ENCODE data around the gene MUC22. TPM values are rescaled to one million over a fixed set of nuclear protein-coding genes. Genes with fewer than 3 reads are reported as not detected.
A peak's percentile ranks its signal among the peaks of the same experiment; 100 is the strongest.

MUC22 gene
- total RNA-seq, 5 donors from 2014 or later (not counting 1 experiment from before 2014, with no cell fraction given) = not detected

- Mint-ChIP-seq H3K4me3 (no peak overlapping the region), H3K9me3 (no peaks in the 10 kb centered on the region), H3K4me1 (peaks cover 0 to 3% (median 0%) of the 10 kb centered on the region in 3 donors), H3K27me3 (peaks cover 5 to 7% of the 10 kb centered on the region in 2 donors), H3K36me3 (no peaks in the 10 kb centered on the region), H3K27ac (no peak overlapping the region)
- POLR2A ChIA-PET = no interaction called here
- DNase-seq (no peak), ATAC-seq (replicated peaks in 1 of 4) (no peak)
- no CpG with 5 or more reads among the region's 8 CpGs for WGBS (ENCODE audit: insufficient coverage)
- CTCF ChIA-PET = no interaction called here
- peaks cover 0 to 16% of the 10 kb centered on the region in 2 experiments for H3K27me3 ChIP-seq (replicated peaks in 1 of 2; ENCODE audit: control insufficient read depth in 2 of 2, extremely low read depth in 1 of 2, insufficient read depth in 2 of 2, low read length in 1 of 2)
- no peaks in the 10 kb centered on the region for H3K36me3 ChIP-seq (ENCODE audit: control insufficient read depth in 2 of 2, extremely low read depth in 1 of 2, insufficient read depth in 1 of 2, low read length in 1 of 2)
- H3K4me3 ChIP-seq (ENCODE audit: control insufficient read depth in 1 of 2, extremely low read depth in 1 of 2, low read length in 1 of 2) = no peak overlapping the region
- no peaks in the 10 kb centered on the region for H3K4me1 ChIP-seq (ENCODE audit: control insufficient read depth in 1 of 2, extremely low read depth in 1 of 2, insufficient read depth in 2 of 2, low read length in 2 of 2)
- H3K27ac ChIP-seq (ENCODE audit: low read length) = no peak overlapping the region
- no peaks in the 10 kb centered on the region for H3K9me3 ChIP-seq
Measured at GRCh38 chr6:31038559-31038958, 28.3 kb downstream of the MUC22 start.

DNA sequence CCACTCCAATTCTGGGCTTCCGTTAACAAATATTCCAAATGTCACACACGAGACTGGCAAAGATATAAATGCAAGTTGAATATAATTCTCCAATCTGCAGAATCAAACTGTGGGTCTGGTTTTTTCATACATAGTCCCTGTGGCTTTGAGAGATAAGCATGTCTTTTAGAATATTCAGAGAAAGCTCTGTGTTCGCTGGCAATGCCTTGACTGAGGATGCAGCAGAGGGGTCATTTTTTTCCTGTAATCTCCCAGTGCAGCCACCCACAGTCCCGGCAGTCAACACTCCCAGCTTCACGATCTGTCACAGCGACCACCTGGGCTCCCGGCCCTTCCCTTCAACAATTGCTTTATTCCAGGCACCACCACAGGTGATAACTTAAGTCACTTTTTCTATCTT lies 30.5 kb downstream of the MUC22 start:
- ATAC-seq (replicated peaks in 1 of 4) (no peak), DNase-seq (no peak)
- Histone ChIP-seq H3K4me1 (ENCODE audit: control insufficient read depth in 1 of 2, extremely low read depth in 1 of 2, insufficient read depth in 2 of 2, low read length in 2 of 2) (no peaks in the 10 kb centered on the region), H3K27me3 (replicated peaks in 1 of 2; ENCODE audit: control insufficient read depth in 2 of 2, extremely low read depth in 1 of 2, insufficient read depth in 2 of 2, low read length in 1 of 2) (peaks cover 0 to 18% of the 10 kb centered on the region in 2 experiments), H3K4me3 (ENCODE audit: control insufficient read depth in 1 of 2, extremely low read depth in 1 of 2, low read length in 1 of 2) (no peak overlapping the region), H3K27ac (ENCODE audit: low read length) (no peak overlapping the region), H3K9me3 (no peaks in the 10 kb centered on the region), H3K36me3 (ENCODE audit: control insufficient read depth in 2 of 2, extremely low read depth in 1 of 2, insufficient read depth in 1 of 2, low read length in 1 of 2) (no peaks in the 10 kb centered on the region)
- peaks cover 0 to 3% (median 0%) of the 10 kb centered on the region in 3 donors for H3K4me1 Mint-ChIP-seq
- no peaks in the 10 kb centered on the region for H3K36me3 Mint-ChIP-seq
- peaks cover 5 to 8% of the 10 kb centered on the region in 2 donors for H3K27me3 Mint-ChIP-seq
- no peak overlapping the region for H3K27ac Mint-ChIP-seq
- CTCF ChIA-PET = no interaction called here
- no peak overlapping the region for H3K4me3 Mint-ChIP-seq
- no peaks in the 10 kb centered on the region for H3K9me3 Mint-ChIP-seq
- POLR2A ChIA-PET = interaction anchor here in 1 of 2 donors (0.6 kb wide), 1 partner anchor 95 kb away, joined by 4 read pairs; no protein-coding TSS in a partner anchor
- 89% methylated on average over 4 of the region's 7 CpGs for WGBS (ENCODE audit: insufficient coverage)

DNA sequence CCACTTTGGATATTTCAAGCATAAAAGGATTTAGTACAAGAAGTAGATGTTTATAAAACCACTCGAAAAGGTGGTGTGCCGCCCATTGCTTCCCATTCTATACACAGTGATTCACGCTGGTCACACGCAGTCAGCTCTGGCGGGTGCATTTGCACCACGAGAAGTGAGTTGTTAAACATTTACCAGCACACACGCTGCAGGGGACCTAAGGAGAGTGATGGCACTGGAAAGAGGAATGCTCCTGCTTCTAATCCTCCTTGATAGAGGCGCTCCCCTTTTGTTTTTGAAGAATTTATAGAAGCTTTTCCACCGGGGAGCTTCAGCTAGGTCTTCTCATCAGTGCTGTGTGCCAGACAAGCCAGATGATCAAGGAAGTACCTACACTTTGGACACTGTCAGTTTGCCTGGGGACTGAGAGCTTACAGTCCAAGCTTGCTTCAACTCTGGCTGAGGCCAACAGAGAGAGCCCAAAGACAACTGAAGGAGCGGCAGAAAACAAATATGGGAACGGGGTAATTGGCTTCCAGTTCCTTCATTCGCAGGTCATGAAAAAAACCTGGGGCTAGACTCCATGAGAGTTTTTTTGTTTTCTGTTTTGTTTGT lies 31.2 kb downstream of the MUC22 start:
- no peak for ATAC-seq (replicated peaks in 1 of 4)

DNA sequence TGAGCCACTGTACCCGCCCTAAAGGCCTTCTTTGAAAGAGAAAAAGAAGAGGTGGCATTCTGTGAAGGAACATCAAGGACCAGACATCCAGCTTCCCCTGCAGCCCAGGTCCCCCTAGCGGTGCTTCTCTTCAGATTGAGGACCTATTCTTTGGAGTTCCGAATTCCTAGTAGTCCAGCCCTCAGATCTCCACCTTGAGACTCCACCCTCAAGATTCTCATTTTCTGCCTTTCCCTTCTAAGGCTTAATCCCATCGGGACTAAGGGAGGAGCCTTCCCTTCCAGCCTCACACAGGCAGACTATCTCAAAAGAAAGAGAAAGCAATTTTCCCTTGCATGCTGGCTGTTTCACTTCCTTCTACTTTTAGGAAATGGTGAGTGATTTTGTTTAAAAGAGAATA lies 32.5 kb downstream of the MUC22 start:
- Histone ChIP-seq H3K9me3 (no peaks in the 10 kb centered on the region), H3K4me3 (ENCODE audit: control insufficient read depth in 1 of 2, extremely low read depth in 1 of 2, low read length in 1 of 2) (peak overlapping the region in 1 of 2 donors; percentile 3), H3K36me3 (ENCODE audit: control insufficient read depth in 2 of 2, extremely low read depth in 1 of 2, insufficient read depth in 1 of 2, low read length in 1 of 2) (no peaks in the 10 kb centered on the region), H3K27me3 (replicated peaks in 1 of 2; ENCODE audit: control insufficient read depth in 2 of 2, extremely low read depth in 1 of 2, insufficient read depth in 2 of 2, low read length in 1 of 2) (peaks cover 0 to 33% of the 10 kb centered on the region in 2 experiments), H3K4me1 (ENCODE audit: control insufficient read depth in 1 of 2, extremely low read depth in 1 of 2, insufficient read depth in 2 of 2, low read length in 2 of 2) (no peaks in the 10 kb centered on the region), H3K27ac (ENCODE audit: low read length) (no peak overlapping the region)
- Mint-ChIP-seq H3K27ac (no peak overlapping the region), H3K27me3 (peaks cover 7 to 26% of the 10 kb centered on the region in 2 donors), H3K9me3 (no peaks in the 10 kb centered on the region), H3K4me3 (peak overlapping the region in 1 of 3 donors; percentile 10), H3K4me1 (peaks cover 0 to 3% (median 0%) of the 10 kb centered on the region in 3 donors), H3K36me3 (no peaks in the 10 kb centered on the region)
- ATAC-seq (replicated peaks in 1 of 4) (peak in 1 of 4 experiments; percentile 45), DNase-seq (peak in 26 of 35 experiments; percentile 1 to 47 (median 12))
- CTCF ChIA-PET = no interaction called here
- WGBS (ENCODE audit: insufficient coverage) = 20% methylated on average over 3 of the region's 4 CpGs
- POLR2A ChIA-PET = no interaction called here

More for the DNA sequence above, 31.2 kb downstream of the MUC22 start:
- no peaks in the 10 kb centered on the region for H3K36me3 Mint-ChIP-seq
- H3K27ac Mint-ChIP-seq = no peak overlapping the region
- Histone ChIP-seq H3K4me3 (ENCODE audit: control insufficient read depth in 1 of 2, extremely low read depth in 1 of 2, low read length in 1 of 2) (no peak overlapping the region), H3K36me3 (ENCODE audit: control insufficient read depth in 2 of 2, extremely low read depth in 1 of 2, insufficient read depth in 1 of 2, low read length in 1 of 2) (no peaks in the 10 kb centered on the region), H3K27ac (ENCODE audit: low read length) (no peak overlapping the region), H3K4me1 (ENCODE audit: control insufficient read depth in 1 of 2, extremely low read depth in 1 of 2, insufficient read depth in 2 of 2, low read length in 2 of 2) (no peaks in the 10 kb centered on the region), H3K9me3 (no peaks in the 10 kb centered on the region), H3K27me3 (replicated peaks in 1 of 2; ENCODE audit: control insufficient read depth in 2 of 2, extremely low read depth in 1 of 2, insufficient read depth in 2 of 2, low read length in 1 of 2) (peaks cover 0 to 25% of the 10 kb centered on the region in 2 experiments)
- 93% methylated on average over 3 of the region's 12 CpGs for WGBS (ENCODE audit: insufficient coverage)
- peaks cover 0 to 3% (median 0%) of the 10 kb centered on the region in 3 donors for H3K4me1 Mint-ChIP-seq
- H3K4me3 Mint-ChIP-seq = no peak overlapping the region
- CTCF ChIA-PET = interaction anchor here in 1 of 2 donors (0.5 to 0.6 kb wide), 2 partner anchors 9 to 14 kb away, joined by 3 to 4 read pairs; no protein-coding TSS in a partner anchor
- peaks cover 4 to 15% of the 10 kb centered on the region in 2 donors for H3K27me3 Mint-ChIP-seq
- POLR2A ChIA-PET = interaction anchor here in 1 of 2 donors (0.6 kb wide), 1 partner anchor 96 kb away, joined by 4 read pairs; no protein-coding TSS in a partner anchor
- H3K9me3 Mint-ChIP-seq = no peaks in the 10 kb centered on the region
- no peak for DNase-seq

GRCh38 chr6:31048099-31048498 lies 37.8 kb downstream of the MUC22 start:
- Mint-ChIP-seq H3K27me3 (peaks cover 21 to 48% of the 10 kb centered on the region in 2 donors), H3K27ac (no peak overlapping the region), H3K4me3 (no peak overlapping the region), H3K4me1 (no peaks in the 10 kb centered on the region), H3K36me3 (no peaks in the 10 kb centered on the region), H3K9me3 (no peaks in the 10 kb centered on the region)
- no peaks in the 10 kb centered on the region for H3K36me3 ChIP-seq (ENCODE audit: control insufficient read depth in 2 of 2, extremely low read depth in 1 of 2, insufficient read depth in 1 of 2, low read length in 1 of 2)
- H3K27ac ChIP-seq (ENCODE audit: low read length) = no peak overlapping the region
- ChIA-PET POLR2A (no interaction called here), CTCF (interaction anchor here in 1 of 2 donors (1.2 kb wide), 1 partner anchor 32 kb away, joined by 8 read pairs; no protein-coding TSS in a partner anchor)
- H3K4me3 ChIP-seq (ENCODE audit: control insufficient read depth in 1 of 2, extremely low read depth in 1 of 2, low read length in 1 of 2) = no peak overlapping the region
- peaks cover 0 to 32% of the 10 kb centered on the region in 2 experiments for H3K27me3 ChIP-seq (replicated peaks in 1 of 2; ENCODE audit: control insufficient read depth in 2 of 2, extremely low read depth in 1 of 2, insufficient read depth in 2 of 2, low read length in 1 of 2)
- H3K9me3 ChIP-seq = no peaks in the 10 kb centered on the region
- ATAC-seq (replicated peaks in 1 of 4) (no peak), DNase-seq (no peak)
- no peaks in the 10 kb centered on the region for H3K4me1 ChIP-seq (ENCODE audit: control insufficient read depth in 1 of 2, extremely low read depth in 1 of 2, insufficient read depth in 2 of 2, low read length in 2 of 2)
- 78% methylated on average over 3 of the region's 4 CpGs for WGBS (ENCODE audit: insufficient coverage)

DNA sequence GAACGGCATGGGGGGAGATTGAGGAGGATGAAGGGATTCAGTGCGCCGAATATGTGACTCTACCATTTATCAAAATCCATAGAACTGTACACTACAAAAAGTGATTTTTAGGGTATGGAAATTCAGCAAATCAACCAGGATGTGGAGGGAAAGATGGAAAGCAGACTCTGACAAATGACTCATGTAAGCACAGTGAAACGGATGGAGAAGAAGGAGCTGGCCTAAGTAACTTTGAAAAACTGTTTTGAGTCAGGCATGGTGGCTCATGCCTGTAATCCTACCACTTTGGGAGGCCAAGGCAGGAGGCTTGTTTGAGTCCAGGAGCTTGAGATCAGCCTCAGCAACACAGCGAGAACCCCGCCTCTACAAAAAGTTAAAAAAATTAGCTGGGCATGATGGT lies 39.2 kb downstream of the MUC22 start:
- no peaks in the 10 kb centered on the region for H3K4me1 ChIP-seq (ENCODE audit: control insufficient read depth in 1 of 2, extremely low read depth in 1 of 2, insufficient read depth in 2 of 2, low read length in 2 of 2)
- Mint-ChIP-seq H3K27me3 (peaks cover 24 to 59% of the 10 kb centered on the region in 2 donors), H3K4me3 (no peak overlapping the region), H3K9me3 (no peaks in the 10 kb centered on the region), H3K27ac (no peak overlapping the region), H3K4me1 (no peaks in the 10 kb centered on the region), H3K36me3 (no peaks in the 10 kb centered on the region)
- POLR2A ChIA-PET = interaction anchor here in 1 of 2 donors (0.5 kb wide), 1 partner anchor 134 kb away, joined by 3 read pairs; no protein-coding TSS in a partner anchor
- H3K9me3 ChIP-seq = no peaks in the 10 kb centered on the region
- no peaks in the 10 kb centered on the region for H3K36me3 ChIP-seq (ENCODE audit: control insufficient read depth in 2 of 2, extremely low read depth in 1 of 2, insufficient read depth in 1 of 2, low read length in 1 of 2)
- no peak overlapping the region for H3K27ac ChIP-seq (ENCODE audit: low read length)
- CTCF ChIA-PET = interaction anchor here (0.7 to 1.2 kb wide), 3 partner anchors 30 to 603 kb away, joined by 3 to 8 read pairs (median 6); no protein-coding TSS in a partner anchor
- WGBS (ENCODE audit: insufficient coverage) = 60% methylated on average over 1 of the region's 6 CpGs
- no peak for ATAC-seq (replicated peaks in 1 of 4)
- no peak for DNase-seq
- H3K27me3 ChIP-seq (replicated peaks in 1 of 2; ENCODE audit: control insufficient read depth in 2 of 2, extremely low read depth in 1 of 2, insufficient read depth in 2 of 2, low read length in 1 of 2) = peaks cover 0 to 43% of the 10 kb centered on the region in 2 experiments
- no peak overlapping the region for H3K4me3 ChIP-seq (ENCODE audit: control insufficient read depth in 1 of 2, extremely low read depth in 1 of 2, low read length in 1 of 2)
